NK-92 (cell line): ENCODE results near the gene MUC5AC.

ENCODE experiments used
- DNase-seq: peaks from one replicate; lab custom pipeline; 2025; ENCODE audit not compliant: unreplicated experiment; lab: John Stamatoyannopoulos, UW

The MUC5AC gene

GRCh38 chr11:1194231-1194976, 36.7 kb downstream of the MUC5AC start:
- no peak for DNase-seq

DNA sequence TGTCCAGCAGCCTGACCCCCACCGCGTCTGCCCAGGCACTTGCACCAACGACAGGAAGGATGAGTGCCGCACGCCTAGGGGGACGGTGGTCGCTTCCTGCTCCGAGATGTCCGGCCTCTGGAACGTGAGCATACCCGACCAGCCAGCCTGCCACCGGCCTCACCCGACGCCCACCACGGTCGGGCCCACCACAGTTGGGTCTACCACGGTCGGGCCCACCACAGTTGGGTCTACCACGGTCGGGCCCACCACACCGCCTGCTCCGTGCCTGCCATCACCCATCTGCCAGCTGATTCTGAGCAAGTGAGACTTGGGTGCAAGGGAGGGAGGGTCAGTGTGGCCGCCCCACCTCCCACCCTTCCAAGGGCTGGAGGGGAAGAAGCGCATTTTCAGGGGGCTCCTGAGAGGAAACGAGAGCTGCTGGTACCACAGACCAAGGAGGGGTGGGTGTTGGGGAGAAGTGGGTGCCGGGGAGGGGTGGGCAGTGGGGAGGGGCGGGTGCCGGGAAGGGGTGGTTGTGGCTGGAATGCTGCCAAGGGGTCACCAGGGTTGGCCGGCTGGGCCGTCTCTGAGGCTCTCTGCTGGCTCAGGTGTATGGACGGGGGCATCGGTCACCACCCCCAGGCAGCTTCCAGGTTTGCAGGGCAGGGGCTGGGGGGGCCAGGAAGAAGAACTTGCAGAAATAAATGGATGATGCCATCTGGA, 37.4 kb downstream of the MUC5AC start:
- no peak for DNase-seq

- DNase-seq: no peak
Measured at GRCh38 chr11:1195682-1196515, 38.1 kb downstream of the MUC5AC start.

DNA sequence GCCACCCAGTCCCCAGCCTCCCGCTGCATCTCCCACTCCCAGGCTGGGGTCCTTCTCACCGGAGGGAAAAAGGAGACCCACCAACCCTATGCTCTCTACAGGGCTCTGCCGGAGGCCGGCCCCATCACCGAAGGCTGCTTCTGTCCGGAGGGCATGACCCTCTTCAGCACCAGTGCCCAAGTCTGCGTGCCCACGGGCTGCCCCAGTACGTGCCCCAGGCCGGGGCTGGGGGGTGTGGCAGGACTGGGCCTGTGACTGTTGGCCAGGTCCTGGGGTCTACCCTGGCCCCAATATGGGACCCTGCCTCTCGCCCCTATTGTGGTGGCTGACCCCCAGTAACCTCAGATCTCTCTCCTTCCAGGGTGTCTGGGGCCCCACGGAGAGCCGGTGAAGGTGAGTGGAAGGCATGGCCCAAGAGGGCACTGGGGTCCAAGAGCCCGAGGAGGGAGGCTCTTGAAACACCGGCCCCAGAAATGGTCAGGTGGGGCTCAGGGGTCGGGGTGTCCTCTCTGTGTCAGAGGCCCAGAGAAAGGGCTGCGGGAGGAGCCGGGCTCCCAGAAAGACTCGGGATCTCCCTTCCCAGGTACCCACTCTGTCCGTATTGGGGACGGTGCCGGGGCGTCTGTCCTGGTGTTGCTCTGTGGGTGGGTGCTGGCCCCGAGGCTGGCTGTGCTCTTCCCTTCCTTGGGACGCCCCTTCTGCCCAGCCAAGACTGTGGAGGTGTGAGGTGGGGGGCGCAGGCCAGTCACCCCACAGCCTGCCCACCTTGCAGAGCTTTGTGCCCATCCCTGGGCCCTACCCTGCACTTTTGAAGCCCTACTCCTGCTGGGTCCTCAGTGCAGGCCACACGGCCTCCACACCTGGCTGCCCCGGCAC, 39.0 kb downstream of the MUC5AC start:
- DNase-seq: no peak

DNA sequence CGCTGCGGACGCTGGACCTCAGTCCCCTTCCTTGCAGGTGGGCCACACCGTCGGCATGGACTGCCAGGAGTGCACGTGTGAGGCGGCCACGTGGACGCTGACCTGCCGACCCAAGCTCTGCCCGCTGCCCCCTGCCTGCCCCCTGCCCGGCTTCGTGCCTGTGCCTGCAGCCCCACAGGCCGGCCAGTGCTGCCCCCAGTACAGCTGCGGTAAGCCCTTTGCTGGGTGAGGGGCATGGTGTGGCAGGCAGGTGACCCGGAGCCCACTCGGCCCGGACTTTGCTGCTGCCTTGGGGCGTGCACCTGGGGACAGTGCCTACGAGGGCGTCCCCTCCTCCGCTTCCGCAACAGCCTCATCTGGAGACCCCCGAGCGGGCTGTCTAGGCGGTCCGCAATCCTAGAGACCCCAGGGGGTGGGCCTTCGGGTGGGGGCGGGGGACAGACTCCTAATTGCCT, 39.7 kb downstream of the MUC5AC start:
- no peak for DNase-seq

GRCh38 chr11:1197886-1198560, 40.3 kb downstream of the MUC5AC start:
- no peak for DNase-seq

DNA sequence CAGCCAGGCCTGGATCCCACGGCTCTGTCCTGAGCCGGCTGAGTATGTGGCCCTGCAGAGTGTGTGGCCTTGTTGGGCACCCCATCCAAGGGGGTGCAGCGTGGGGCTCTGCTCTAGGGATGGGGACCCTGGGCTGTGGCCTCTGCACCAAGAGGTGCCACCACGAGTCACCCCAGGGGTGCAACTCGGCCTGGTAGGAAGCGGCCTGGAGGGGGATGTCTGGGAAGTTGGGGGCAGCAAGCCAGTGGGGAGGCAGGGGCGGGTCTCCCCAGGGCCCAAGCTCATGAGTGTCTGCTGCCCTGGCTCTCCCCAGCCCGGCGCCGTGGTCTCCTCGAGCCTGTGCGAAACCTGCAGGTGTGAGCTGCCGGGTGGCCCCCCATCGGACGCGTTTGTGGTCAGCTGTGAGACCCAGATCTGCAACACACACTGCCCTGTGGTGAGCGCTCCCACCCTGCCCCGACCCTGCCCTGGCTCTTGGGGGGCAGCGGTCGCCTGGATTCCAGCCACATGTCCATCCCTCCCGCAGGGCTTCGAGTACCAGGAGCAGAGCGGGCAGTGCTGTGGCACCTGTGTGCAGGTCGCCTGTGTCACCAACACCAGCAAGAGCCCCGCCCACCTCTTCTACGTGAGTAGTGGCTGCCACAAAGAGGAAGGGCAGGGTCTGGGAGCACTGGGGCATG, 40.9 kb downstream of the MUC5AC start:
- DNase-seq: no peak

DNA sequence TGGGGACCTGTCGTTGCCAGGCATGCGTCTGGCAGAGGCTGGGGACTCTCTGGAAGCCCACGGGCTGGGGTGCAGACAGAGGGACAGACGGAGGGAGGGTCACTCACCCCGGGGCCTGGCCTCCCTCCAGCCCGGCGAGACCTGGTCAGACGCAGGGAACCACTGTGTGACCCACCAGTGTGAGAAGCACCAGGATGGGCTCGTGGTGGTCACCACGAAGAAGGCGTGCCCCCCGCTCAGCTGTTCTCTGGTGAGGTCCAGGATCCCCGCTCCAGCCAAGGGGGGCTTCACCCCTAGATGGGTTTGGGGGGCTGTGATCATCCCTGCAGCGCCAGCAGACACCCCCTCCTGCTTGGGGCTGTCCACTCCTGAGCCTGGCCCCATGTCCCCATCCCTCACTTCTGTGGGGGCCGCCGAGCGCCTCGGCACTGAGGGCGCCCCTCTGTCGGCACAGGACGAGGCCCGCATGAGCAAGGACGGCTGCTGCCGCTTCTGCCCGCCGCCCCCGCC, 41.5 kb downstream of the MUC5AC start:
- no peak for DNase-seq

- no peak for DNase-seq
Measured at GRCh38 chr11:1199751-1200610, 42.2 kb downstream of the MUC5AC start.

DNA sequence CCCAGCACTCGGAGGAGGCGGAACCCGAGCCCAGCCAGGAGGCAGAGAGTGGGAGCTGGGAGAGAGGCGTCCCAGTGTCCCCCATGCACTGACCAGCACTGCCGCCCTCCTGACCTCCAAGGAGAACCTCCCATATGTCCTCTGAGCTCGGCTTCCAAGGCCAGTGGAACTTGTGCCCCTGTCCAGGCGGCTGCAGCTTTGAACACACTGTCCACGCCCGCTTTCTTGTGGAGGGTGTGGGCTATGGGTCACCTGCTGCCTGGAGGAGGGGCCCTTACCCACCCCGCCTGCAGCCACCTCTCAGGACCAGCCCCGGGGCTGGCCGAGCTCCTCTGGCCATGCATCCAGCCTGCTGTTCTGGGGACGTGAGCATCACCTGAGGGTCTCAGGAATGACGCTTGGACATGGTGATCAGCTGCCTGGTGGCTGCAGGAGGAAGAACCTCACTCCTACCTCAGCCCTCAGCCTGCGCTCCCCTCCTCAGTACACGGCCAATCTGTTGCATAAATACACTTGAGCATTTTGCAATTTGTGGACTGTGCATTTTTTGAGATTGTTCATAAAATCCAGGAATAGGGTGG, 42.9 kb downstream of the MUC5AC start:
- DNase-seq: no peak

DNA sequence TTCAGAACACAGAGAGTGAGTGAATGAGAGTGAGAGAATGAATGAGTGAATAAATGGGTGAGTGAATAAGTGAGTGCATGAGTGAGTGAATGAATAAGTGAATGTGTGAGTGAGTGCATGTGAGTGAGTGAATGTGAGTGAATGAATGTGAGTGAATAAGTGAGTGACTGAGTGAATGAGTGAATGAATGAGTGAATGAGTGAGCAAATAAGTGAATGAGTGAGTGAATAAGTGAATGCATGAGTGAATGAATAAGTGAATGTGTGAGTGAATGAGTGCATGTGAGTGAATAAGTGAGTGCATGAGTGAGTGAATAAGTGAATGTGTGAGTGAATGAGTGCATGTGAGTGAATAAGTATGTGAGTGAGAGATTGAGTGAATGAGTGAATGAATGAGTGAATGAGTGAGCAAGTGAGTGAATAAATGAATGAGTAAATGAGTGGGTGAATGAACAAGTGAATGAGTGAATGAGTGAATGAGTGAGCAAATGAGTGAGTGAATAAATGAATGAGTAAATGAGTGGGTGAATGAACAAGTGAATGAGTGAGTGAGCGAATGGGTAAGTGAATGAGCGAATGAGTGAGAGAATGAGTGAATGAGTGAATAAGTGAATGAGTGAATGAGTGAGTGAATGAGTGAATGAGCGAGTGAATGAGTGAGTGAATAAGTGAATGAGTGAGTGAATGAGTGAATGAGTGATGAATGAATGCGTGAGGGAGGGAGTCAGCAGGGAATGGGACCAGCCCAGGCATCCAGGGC, 43.8 kb downstream of the MUC5AC start:
- DNase-seq: no peak

DNA sequence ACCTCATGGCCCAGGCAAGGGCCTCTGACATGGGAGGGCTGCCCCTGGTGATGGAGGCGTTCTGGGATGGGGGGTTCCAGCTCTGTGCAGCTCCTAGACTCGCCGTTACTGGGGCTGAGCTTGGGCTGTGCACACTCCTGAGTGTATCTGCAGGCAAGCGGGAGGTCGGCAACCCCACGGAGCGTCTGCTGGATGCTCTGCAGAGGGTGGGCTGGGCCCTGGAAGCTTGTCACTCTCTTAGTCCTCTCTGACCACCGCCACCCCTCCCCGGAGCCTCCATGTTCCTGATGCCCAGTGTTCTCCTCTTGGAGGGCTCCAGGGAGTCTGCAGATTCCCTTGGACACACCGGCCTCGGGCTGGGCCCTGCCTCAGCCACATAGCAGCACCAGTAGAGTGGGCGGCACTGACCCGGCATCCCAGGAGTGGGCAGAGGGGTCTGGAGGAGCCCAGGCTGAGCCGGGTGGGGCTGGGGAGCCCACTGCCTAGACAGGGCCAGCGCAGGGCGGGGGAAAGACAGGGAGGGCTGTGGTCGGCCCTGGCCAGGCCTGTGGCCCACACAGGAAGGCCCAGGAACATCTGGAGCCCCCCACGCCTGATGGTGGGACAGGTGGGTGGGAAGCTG, 44.5 kb downstream of the MUC5AC start:
- DNase-seq: no peak

DNA sequence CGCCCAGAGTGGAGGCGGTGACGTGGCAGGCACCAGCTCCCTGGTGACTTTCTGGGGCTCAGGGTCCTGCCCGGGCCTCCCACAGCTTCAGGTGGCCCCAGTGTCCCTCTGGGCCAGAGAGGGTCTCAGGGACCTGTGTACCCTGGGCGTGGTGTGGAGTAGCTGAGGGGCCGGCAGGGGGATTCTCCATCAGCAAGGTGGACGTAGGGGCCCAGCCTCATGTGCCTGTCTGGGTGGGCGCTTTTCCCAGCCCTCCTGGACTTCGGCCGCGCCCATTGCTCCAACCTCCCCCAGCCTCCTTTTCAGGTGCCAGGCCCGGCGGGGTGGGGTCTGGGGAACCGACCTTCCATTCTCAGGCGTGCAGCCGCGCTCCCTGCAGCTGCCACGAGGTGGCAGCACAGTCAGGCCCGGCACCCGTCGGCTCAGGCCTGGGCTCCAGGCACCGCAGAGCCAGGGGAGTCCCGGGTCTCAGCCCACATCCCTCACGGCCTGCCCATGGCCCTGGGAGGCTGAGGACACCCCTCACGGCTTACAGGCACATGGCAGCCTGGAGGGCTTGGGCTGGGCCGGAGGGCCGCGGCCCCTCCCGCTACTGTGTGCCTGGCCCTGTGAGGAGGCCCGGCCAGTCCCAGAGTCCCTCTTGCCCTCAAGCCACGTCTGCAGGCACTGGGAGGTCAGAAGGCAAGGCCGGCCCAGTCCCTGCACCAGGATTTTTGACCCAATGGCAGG, 45.2 kb downstream of the MUC5AC start:
- no peak for DNase-seq

DNA sequence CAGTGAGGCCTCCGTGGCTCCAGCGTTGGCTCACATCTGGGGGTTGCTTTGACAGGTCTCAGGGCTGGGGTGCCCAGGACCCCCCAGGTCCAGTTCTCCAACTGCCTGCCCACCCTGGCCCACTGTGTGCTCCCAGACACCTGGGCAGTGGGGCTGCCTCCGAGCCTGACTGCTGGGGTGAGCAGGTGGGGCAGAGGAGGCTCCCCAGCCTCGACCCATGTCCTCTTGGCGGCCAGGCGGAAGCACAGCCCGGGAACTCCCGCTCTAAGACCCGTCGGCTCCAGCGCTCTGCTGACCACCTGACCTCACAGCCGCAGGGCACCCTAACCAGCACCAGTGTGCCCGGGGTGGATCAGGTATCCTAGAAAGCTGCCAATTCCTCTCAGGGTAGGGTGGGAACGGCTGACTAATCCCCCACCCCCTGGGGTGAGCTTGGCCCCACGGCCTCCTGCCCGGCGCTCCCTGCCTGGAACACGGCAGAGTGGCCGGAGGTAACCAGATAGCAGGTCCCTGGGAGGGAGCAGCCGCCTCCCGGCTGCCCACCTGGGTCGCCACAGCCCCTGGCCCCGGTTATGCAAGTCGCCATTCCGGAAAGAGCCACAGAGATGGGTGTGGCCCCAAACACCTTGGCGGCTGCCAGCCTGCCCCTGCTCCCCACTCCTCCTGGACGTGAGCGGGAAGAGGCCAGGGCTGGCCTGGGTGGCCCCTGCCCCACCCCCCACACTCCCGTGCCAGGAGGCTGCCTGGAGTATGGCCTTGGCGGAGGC, 45.9 kb downstream of the MUC5AC start:
- DNase-seq: no peak

GRCh38 chr11:1204381-1205101, 46.8 kb downstream of the MUC5AC start:
- DNase-seq: no peak
